Neural cell (in vitro differentiated cells): Measurements from ENCODE around the gene SIGLEC15. TPM values are rescaled to one million over a fixed set of nuclear protein-coding genes. Genes with fewer than 3 reads are reported as not detected.

Experiments used
- H2AFZ ChIP-seq: fragments of 200-600, 300-800 bp; sonication (generic), shearing (Covaris generic); 2 replicates; pipeline ENCODE4 v1.6.0; 2014; ENCODE audit warnings: low read depth, mild to moderate bottlenecking, antibody characterized with exemption, low read length, moderate library complexity
- H3F3A ChIP-seq: fragments of 200-600 bp; shearing (Covaris generic); 2 replicates; pipeline ENCODE4 v1.6.1; 2016; ENCODE audit warnings: mild to moderate bottlenecking, moderate library complexity, mixed read lengths, antibody characterized with exemption, low read length; ENCODE audit not compliant: insufficient read depth, poor library complexity, severe bottlenecking
- H3K27ac ChIP-seq: fragments of 200-600, 300-800 bp; sonication (generic), shearing (Covaris generic); 2 replicates; pipeline ENCODE4 v1.5.1; 2014; ENCODE audit warnings: mild to moderate bottlenecking, low read length, moderate library complexity
- H3K27me3 ChIP-seq: fragments of 300-800, 200-600 bp; sonication (generic), shearing (Covaris generic); 2 replicates; pipeline ENCODE4 v1.6.0; 2014; ENCODE audit warnings: mild to moderate bottlenecking, low read depth, low read length, moderate library complexity; ENCODE audit not compliant: insufficient read depth
- H3K36me3 ChIP-seq: fragments of 300-800, 200-600 bp; sonication (generic), shearing (Covaris generic); 2 replicates; pipeline ENCODE4 v1.5.1; 2014; ENCODE audit warnings: mild to moderate bottlenecking, antibody characterized with exemption, low read length, moderate library complexity; ENCODE audit not compliant: insufficient read depth
- H3K4me2 ChIP-seq: fragments of 300-800, 200-600 bp; sonication (generic), shearing (Covaris generic); 2 replicates; pipeline ENCODE4 v1.6.0; 2014; ENCODE audit warnings: mild to moderate bottlenecking, low read length
- H3K4me3 ChIP-seq: fragments of 300-800, 200-600 bp; sonication (generic), shearing (Covaris generic); 2 replicates; pipeline ENCODE4 v1.5.1; 2014; ENCODE audit warnings: mild to moderate bottlenecking, low read length, moderate library complexity
- H3K79me2 ChIP-seq: fragments of 200-600 bp; shearing (Covaris generic); replicated peaks from 2 replicates; pipeline ENCODE4 v1.6.0; 2014; ENCODE audit warnings: mild to moderate bottlenecking, low read length, moderate library complexity; ENCODE audit not compliant: insufficient read depth
- H3K9ac ChIP-seq: fragments of 300-800, 200-600 bp; sonication (generic), shearing (Covaris generic); 2 replicates; pipeline ENCODE4 v1.6.1; 2016; ENCODE audit warnings: mild to moderate bottlenecking, low read length, mixed read lengths
- H3K9me2 ChIP-seq: fragments of 200-600 bp; shearing (Covaris generic); 2 replicates; pipeline ENCODE4 v1.6.1; 2016; ENCODE audit warnings: mild to moderate bottlenecking, low read length, mixed read lengths; ENCODE audit not compliant: insufficient read depth
- H3K9me3 ChIP-seq: fragments of 200-600, 300-800 bp; sonication (generic), shearing (Covaris generic); 2 replicates; pipeline ENCODE4 v1.6.1; 2016; ENCODE audit warnings: mild to moderate bottlenecking, mixed run types, low read length, moderate library complexity, mixed read lengths
- H4K20me1 ChIP-seq: fragments of 200-600 bp; shearing (Covaris generic); 2 replicates; pipeline ENCODE4 v1.6.1; 2016; ENCODE audit warnings: mild to moderate bottlenecking, mixed run types; ENCODE audit not compliant: insufficient read depth
- CTCF ChIP-seq: fragments of 450-650 bp; IDR thresholded peaks from 2 replicates; pipeline ENCODE4 v1.5.1; 2014; ENCODE audit warnings: antibody characterized with exemption, mild to moderate bottlenecking, moderate library complexity; ENCODE audit not compliant: poor library complexity, severe bottlenecking
- EP300 ChIP-seq: fragments of 450-650 bp; conservative IDR thresholded peaks from 2 replicates; pipeline ENCODE4 v1.6.1; 2014; ENCODE audit warnings: antibody characterized with exemption, mild to moderate bottlenecking, moderate library complexity; ENCODE audit not compliant: poor library complexity, severe bottlenecking
- EZH2 ChIP-seq: fragments of 200-600, 300-800 bp; shearing (Covaris generic), sonication (generic); IDR thresholded peaks from 2 replicates; pipeline ENCODE4 v1.6.1; 2014; ENCODE audit warnings: antibody characterized with exemption, low read length, borderline replicate concordance, mild to moderate bottlenecking; ENCODE audit not compliant: insufficient read depth, poor library complexity, severe bottlenecking
- MXI1 ChIP-seq: fragments of 450-650 bp; conservative IDR thresholded peaks from 2 replicates; pipeline ENCODE4 v1.6.1; 2014; ENCODE audit warnings: antibody characterized with exemption, mild to moderate bottlenecking; ENCODE audit not compliant: poor library complexity, severe bottlenecking
- POLR2AphosphoS5 ChIP-seq: IDR thresholded peaks from 2 replicates; pipeline ENCODE4 v1.6.1; 2012
- RAD21 ChIP-seq: fragments of 450-650 bp; conservative IDR thresholded peaks from 2 replicates; pipeline ENCODE4 v1.6.1; 2014; ENCODE audit warnings: antibody characterized with exemption, mild to moderate bottlenecking, moderate library complexity
- SMC3 ChIP-seq: fragments of 450-650 bp; conservative IDR thresholded peaks from 2 replicates; pipeline ENCODE4 v1.6.1; 2014; ENCODE audit warnings: antibody characterized with exemption, mild to moderate bottlenecking, moderate library complexity; ENCODE audit not compliant: poor library complexity
- TAF1 ChIP-seq: IDR thresholded peaks from 2 replicates; pipeline ENCODE4 v1.6.1; 2012; ENCODE audit warnings: low read depth
- polyA plus RNA-seq: library from polyadenylated mRNA; depleted of rRNA; stranded (reverse); fragments of >200 nt; gene quantifications from 2 replicates; pipeline ENCODE4 v1.2.3, GENCODE V29; 2014
- TF ChIP-seq, protein P1 (sequence below): IDR thresholded peaks from 2 replicates; pipeline ENCODE4 v1.6.1; 2012; ENCODE audit warnings: borderline replicate concordance

SIGLEC15 gene
- polyA plus RNA-seq, 1 donor from 2014 or later: not detected

- no peaks in the 10 kb centered on the region for H4K20me1 ChIP-seq
- no peak overlapping the region for H3K9ac ChIP-seq
- H3F3A ChIP-seq: no peaks in the 10 kb centered on the region
- no peaks in the 10 kb centered on the region for H3K79me2 ChIP-seq
- peaks cover 5% of the 10 kb centered on the region for H3K36me3 ChIP-seq
- H3K27me3 ChIP-seq: no peaks in the 10 kb centered on the region
- H3K9me3 ChIP-seq: no peaks in the 10 kb centered on the region
- H3K4me2 ChIP-seq: no peak overlapping the region
- H3K9me2 ChIP-seq: no peaks in the 10 kb centered on the region
- TF ChIP-seq, protein P1, sequence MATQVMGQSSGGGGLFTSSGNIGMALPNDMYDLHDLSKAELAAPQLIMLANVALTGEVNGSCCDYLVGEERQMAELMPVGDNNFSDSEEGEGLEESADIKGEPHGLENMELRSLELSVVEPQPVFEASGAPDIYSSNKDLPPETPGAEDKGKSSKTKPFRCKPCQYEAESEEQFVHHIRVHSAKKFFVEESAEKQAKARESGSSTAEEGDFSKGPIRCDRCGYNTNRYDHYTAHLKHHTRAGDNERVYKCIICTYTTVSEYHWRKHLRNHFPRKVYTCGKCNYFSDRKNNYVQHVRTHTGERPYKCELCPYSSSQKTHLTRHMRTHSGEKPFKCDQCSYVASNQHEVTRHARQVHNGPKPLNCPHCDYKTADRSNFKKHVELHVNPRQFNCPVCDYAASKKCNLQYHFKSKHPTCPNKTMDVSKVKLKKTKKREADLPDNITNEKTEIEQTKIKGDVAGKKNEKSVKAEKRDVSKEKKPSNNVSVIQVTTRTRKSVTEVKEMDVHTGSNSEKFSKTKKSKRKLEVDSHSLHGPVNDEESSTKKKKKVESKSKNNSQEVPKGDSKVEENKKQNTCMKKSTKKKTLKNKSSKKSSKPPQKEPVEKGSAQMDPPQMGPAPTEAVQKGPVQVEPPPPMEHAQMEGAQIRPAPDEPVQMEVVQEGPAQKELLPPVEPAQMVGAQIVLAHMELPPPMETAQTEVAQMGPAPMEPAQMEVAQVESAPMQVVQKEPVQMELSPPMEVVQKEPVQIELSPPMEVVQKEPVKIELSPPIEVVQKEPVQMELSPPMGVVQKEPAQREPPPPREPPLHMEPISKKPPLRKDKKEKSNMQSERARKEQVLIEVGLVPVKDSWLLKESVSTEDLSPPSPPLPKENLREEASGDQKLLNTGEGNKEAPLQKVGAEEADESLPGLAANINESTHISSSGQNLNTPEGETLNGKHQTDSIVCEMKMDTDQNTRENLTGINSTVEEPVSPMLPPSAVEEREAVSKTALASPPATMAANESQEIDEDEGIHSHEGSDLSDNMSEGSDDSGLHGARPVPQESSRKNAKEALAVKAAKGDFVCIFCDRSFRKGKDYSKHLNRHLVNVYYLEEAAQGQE: no peak
- no peak for TF ChIP-seq RAD21
- TF ChIP-seq EZH2: no peak
- no peak for TF ChIP-seq POLR2AphosphoS5
- TF ChIP-seq SMC3: no peak
- TF ChIP-seq CTCF: no peak
- TF ChIP-seq TAF1: no peak
- no peak for TF ChIP-seq MXI1
- TF ChIP-seq EP300: no peak
- H3K27ac ChIP-seq: no peak overlapping the region
- no peak overlapping the region for H2AFZ ChIP-seq
- H3K4me3 ChIP-seq: no peak overlapping the region
These were observed 64.1 kb downstream of the SIGLEC15 start for GRCh38 chr18:45889419-45890064.

- no peak overlapping the region for H3K27ac ChIP-seq
- no peak overlapping the region for H3K4me3 ChIP-seq
- no peaks in the 10 kb centered on the region for H3K27me3 ChIP-seq
- no peak overlapping the region for H3K4me2 ChIP-seq
- no peak for TF ChIP-seq CTCF
- TF ChIP-seq MXI1: no peak
- TF ChIP-seq SMC3: no peak
- TF ChIP-seq, protein P1: no peak
- no peak for TF ChIP-seq RAD21
- TF ChIP-seq EZH2: no peak
- no peak for TF ChIP-seq TAF1
- TF ChIP-seq EP300: no peak
- no peak for TF ChIP-seq POLR2AphosphoS5
- no peaks in the 10 kb centered on the region for H3F3A ChIP-seq
- peaks cover 8% of the 10 kb centered on the region for H3K36me3 ChIP-seq
- no peaks in the 10 kb centered on the region for H3K9me3 ChIP-seq
- no peak overlapping the region for H2AFZ ChIP-seq
- no peaks in the 10 kb centered on the region for H4K20me1 ChIP-seq
- H3K9me2 ChIP-seq: no peaks in the 10 kb centered on the region
- H3K79me2 ChIP-seq: no peaks in the 10 kb centered on the region
- no peak overlapping the region for H3K9ac ChIP-seq
These were observed 65.1 kb downstream of the SIGLEC15 start for GRCh38 chr18:45890606-45891005.
